ENCODE results near the gene CBR1. TPM values are rescaled to one million over a fixed set of nuclear protein-coding genes. Genes with fewer than 3 reads are reported as not detected.
"Not testable (repeated sequence)": the region's sequence is repeated elsewhere in the genome, so short reads cannot be mapped to it uniquely, and the experiment has no call there.

CBR1 gene
- total RNA-seq, 1 donor from 2014 or later, result 152 TPM

DNA sequence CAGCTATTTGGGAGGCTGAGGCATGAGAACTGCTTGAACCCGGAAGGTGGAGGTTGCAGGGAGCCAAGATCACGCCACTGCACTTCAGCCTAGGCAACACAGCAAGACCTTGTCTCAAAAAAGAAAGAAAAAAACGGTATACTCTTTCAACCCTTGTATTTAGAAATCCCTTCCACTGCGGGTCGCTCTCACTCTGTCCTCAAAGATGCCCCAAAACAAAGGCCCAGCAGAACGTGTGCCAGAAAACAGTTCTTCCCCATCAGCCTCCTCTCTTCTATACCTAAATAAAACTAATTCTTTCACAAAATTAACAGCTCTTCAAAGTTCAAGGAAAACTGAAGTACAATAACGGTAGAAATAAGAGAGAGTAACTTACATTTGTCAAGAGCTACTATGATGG lies 22.7 kb upstream of the CBR1 start:
- DNase-seq (ENCODE audit: low spot score) (no peak), ATAC-seq (no peak)

DNA sequence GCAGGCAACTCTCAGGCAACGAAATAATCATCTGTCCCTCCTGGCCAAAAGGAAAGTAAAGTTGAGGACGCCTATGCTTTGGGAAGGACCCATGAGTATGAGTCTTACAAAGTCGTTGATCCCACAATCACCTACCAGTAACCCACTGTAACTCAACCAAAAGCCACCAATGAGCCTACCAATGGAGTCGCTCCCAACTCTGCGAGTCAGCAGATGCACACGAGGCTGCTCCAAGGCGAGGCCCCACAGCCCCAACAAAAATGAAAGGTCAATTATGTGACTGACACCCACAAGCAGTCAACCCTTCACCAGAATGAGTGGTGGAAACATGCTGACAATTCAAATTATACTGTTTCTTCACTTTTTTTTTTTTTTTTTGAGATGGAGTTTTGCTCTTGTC lies 21.5 kb upstream of the CBR1 start:
- ATAC-seq (no peak), DNase-seq (ENCODE audit: low spot score) (no peak)

DNA sequence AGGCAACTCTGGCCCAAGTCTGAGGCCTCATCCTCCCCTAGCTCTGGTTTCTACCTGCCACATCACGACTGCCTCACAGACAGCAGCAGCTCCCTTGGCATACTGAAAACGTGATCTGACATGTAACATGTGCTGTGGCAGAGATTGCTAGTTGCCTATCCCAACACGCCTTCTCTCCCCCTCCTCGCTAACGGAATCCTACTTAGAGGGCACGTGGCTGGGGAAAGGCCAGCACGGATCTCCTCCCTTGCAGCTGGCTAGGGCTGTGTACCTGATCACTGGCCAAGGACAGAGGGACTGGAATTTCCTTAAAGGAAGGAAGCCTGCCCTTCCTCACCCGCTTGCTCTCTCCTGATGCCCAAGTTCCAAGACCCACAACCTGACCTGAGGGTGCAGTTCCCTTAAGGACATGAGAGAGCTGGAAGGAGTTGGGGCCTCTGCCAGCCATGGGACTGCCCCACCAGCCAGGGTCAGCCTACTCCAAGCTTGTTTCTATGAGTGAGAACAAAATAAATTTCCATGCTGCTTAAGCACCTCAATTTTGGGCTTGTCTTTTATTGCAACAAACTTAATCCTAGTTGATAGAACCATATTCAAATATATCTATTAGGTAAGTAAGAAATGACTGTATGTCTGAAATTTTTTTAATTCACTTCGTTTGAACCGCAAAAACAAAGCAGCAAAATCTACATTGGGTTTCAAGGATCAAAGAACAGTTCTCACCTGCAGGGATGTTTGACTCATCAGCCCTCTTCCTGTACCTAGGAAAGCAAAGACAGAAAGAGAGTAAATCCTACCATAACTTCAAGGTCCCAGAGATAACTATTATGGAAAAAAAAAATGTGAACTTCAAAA lies 16.7 kb upstream of the CBR1 start:
- ATAC-seq, result no peak

DNA sequence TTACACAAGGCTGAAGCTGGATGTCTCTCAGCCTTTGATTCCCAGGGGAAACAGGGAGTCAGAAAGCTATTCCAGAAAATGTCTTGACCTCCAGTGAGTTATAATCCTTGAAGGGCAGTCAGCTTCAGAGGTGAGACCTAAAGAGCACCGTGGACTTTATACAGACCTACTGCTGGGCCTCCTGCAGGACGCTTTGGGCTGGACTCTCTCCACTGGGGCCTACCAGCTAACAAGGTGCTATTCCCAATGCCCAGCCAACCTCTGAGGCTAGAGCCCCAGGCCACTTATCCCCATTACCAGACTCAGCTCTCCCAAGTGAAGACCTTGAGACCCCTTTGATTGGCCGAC lies 16.1 kb upstream of the CBR1 start:
- ATAC-seq (no peak), DNase-seq (ENCODE audit: low spot score) (peak; percentile 11)

More for the DNA sequence above, 16.7 kb upstream of the CBR1 start:
- DNase-seq (ENCODE audit: low spot score), result peak; percentile 22

DNA sequence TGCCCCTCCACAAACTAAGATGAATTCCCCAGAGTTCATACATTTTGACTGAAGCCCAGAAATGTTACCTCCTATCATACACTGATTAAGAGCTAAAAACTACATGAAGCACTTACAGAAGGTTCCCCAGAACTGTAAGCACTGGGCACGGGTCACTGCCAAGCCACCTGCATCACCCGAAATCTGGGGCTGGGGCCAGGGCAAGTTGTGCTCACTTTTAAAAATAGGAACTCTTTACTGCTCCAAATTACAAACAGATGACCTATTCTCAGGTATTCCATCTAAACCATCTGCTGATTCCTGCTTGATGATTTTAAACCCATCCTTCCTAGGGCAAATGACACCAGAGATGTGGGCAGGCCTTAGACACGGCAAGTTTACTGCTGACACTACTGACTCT lies 14.3 kb upstream of the CBR1 start:
- no peak for ATAC-seq
- DNase-seq (ENCODE audit: low spot score), result no peak

DNA sequence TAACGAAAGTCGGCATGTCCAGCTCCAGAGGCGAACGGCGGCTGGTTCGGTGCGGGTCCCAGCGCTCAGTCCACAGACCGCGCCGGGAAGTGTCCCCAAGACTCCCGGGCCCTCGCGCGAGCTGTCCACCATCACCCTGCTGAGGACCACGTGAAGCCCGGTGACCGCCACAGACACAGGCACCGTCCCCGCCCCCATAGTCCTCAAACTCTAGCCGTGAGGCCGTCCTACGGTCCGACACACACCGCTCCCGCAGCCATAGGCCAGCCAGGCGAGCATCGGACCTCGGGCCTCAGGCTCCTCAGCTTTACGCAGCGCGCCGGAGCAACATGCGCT lies 10.0 kb upstream of the CBR1 start:
- ATAC-seq (peak; percentile 51), DNase-seq (ENCODE audit: low spot score) (no peak)

DNA sequence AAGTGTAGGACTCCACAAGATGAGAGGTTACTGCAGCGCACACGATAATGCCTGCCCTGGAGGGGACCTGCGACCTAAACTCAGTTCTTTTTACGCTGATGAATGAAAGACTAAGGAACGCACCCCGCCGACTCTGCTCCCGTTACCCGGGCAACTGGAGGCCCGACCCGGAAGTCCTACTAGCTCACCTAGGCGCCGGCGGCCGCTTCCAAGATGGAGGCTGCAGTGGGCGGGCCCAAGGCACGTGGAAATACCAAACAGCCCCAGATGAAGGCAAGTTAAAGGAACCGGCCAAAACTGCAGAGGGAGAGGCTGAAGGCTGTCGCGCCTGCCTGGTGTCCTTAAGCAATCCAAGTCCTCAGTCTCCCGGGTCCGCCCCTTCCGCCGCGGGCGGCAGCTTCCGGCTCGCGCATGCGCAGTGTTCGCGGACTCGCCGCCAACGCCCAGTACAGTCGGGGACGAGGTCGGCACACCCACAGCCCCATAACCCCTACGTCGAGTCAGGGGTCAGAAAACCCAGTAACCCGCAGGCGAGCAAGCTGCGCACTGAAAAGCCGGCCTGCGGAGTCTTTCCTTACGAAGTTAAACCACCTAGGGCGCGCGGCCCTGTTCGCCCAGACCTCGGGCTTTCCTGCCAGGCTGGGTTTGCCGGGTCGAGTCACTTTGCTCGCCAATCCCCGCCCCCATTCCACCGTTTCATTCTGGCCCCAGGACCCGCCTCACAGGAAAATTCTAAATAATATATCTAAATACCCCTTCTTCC lies 9.5 kb upstream of the CBR1 start, which contains the start of gene SETD4:
TSS of gene SETD4 (minus strand) at position 368 of the 763 bp plus-strand sequence. CDS start 1,638 bp downstream, outside the sequence.
- ATAC-seq (peak; percentile 90), DNase-seq (ENCODE audit: low spot score) (peak; percentile 96)

DNA sequence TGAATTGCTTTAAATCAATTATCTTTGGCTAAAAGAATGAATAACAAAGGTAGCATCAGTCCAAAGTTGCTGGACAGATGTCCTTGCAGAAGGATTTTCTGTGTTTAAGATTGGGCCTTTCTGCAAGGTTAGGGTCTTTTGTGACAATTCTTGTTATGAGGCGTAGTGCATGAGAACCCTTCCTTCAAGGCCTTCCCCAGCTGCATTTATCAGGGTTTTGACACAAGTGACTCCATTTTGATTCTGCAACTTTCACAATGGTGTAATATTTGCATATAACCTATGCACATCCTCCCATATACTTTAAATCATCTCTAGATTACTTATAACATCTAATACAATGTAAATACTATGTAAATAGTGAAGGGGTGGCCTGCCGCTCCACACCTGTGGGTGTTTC lies 8.4 kb upstream of the CBR1 start:
- ATAC-seq (no peak), DNase-seq (ENCODE audit: low spot score) (no peak)

DNA sequence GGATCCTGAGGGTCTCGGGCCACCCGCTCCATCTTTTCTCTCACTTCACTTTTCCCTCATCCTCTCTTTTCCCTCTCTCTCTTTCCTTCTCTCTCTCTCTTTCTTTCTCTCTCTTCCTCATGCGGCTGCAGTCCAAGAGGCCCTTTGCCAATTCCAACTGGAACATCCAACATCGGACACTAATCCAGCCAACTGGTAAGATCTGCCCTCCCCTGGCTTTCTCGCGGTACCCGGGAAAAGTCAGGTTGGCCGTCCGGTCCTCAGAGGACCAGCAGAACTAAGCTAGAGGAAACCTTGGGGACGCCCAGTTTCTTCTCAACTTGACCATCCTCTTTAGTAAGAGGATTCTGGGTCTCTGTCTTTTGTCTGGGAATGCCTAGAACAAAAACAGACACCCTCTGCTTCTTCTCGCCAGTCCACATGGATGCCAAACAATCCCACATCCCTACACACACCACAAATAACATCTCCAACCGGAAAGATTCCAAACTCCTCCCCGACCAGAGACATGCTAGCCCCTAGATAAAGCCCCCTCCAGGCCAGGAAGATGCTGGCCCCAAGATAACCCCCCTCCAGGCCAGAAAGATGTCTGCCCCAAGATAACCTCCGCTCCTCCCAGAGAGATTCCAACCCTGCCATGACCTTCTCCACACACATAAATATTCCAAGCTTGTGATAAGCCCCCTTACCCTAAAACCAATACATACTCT lies 6.3 kb upstream of the CBR1 start:
- peak; percentile 77 for DNase-seq (ENCODE audit: low spot score)
- ATAC-seq, result peak; percentile 14

DNA sequence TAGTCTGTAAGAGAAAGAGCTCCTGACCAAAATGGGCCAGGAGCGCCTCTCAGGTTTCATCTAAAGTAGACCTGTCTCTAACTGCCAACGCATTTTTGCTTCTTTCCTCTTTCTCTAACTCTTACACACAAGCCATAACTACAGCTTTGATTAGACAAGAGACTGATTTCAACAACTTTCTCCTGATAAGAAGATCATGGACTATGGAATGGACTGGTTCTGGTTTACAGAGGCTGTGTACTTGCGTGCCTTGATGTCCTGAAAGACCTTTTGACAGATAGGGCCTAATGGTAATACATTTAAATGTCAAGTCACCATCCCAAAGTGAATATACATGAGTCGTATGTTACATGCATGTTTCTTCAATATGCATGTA lies 5.8 kb upstream of the CBR1 start:
- DNase-seq (ENCODE audit: low spot score) (no peak), ATAC-seq (no peak)

DNA sequence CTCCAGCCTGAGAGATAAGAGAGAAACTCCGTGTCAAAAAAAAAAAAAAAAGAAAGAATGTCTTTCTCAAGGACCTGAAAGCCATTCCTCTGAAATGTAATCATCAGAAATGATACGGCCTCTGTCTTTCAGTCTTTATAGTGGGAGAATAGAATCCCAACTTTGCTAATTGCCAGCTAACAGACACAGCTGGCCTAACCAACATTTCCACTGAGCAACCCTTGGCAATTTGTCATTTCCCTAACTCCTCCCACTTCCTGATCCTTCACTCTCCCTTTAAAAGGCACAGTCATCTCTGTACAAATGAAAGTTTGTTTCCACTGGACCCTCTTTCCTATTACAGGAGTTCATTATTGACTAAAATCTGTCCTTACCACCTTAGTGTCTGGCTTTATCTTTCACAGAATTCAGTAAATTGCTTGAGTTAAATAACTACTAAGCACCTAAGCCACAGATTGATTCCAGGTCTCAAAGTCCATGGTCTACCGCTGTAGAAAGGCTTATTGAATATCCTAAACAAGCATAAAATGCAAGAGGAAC lies 4.3 kb upstream of the CBR1 start:
- DNase-seq (ENCODE audit: low spot score) (no peak), ATAC-seq (peak; percentile 46)

DNA sequence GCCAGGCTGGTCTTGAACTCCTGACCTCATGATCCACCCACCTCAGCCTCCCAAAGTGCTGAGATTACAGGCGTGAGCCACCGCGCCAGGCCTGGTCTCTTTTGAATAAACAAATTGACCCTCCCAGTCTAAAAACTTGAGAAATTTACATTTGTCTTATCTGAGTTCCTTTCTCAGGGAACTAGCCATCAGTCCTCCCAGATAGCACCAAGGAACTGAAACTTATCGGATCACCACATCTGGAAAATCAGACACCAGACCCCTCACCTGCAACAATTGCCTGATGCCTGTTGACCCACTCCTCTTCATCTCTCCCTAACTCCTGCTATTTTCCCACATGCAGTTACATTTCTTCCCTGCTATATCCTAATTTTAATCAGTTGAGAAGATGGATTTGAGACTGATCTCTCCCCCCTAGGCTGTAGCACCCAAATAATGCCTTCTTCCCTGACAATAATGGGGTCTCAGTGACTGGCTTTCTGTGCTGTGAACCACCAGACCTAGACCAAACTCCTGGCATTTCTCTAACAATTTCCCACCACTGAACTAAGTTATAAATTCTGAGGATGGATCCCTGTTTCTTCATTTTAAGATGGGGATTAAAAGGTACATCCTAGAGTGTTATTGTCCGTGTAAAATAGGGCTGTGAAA lies 951 bp upstream of the CBR1 start:
- no peak for DNase-seq (ENCODE audit: low spot score)
- ATAC-seq, result no peak

DNA sequence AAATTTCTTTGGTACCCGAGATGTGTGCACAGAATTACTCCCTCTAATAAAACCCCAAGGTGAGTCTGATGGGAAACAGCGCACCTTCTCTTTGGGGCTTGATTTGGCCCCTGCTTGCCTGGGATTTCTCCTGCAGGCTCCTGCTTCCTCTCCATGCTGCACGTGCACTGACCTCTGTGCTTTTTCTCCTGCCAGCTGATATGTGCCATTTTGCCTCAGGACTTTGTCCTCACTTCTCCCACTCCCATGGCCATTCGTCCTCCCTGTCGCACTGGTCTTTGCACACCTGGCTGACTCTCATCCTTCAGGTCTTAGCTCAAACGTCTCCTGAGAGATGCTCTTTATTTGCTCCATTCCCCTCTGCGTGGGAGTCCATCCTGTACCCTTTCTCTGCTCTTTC lies 1.2 kb downstream of the CBR1 start:
- DNase-seq (ENCODE audit: low spot score), result peak; percentile 78
- peak; percentile 36 for ATAC-seq

DNA sequence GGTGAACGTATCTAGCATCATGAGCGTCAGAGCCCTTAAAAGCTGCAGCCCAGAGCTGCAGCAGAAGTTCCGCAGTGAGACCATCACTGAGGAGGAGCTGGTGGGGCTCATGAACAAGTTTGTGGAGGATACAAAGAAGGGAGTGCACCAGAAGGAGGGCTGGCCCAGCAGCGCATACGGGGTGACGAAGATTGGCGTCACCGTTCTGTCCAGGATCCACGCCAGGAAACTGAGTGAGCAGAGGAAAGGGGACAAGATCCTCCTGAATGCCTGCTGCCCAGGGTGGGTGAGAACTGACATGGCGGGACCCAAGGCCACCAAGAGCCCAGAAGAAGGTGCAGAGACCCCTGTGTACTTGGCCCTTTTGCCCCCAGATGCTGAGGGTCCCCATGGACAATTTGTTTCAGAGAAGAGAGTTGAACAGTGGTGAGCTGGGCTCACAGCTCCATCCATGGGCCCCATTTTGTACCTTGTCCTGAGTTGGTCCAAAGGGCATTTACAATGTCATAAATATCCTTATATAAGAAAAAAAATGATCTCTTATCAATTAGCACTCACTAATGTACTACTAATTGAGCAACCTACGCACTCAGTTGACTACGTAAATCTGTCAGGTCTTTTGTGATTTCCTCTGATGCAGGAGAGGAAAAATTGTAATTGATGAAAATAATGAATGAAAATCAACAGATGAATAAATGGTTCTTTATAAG lies 2.8 kb downstream of the CBR1 start:
- ATAC-seq (no peak), DNase-seq (ENCODE audit: low spot score) (no peak)

DNA sequence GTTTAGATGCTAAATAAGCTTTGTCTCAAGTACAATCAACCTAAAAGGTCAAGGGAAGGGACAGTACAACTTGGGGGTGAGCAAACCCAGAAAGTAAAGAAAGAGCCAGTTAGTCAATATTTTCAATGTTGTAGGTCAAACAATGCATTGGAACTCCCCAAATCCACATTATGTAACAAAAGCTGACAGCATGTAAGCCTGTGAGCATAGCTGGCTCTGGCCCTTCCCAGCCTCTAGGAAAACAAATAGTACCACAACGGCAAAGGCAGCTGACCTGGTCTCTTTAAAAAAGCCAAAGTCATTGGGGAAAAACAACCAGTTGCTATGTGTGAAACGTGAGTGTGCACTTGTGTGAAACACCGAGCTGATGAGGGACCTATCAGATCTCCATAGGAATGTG lies 3.4 kb downstream of the CBR1 start:
- peak; percentile 60 for DNase-seq (ENCODE audit: low spot score)
- ATAC-seq, result peak; percentile 52

DNA sequence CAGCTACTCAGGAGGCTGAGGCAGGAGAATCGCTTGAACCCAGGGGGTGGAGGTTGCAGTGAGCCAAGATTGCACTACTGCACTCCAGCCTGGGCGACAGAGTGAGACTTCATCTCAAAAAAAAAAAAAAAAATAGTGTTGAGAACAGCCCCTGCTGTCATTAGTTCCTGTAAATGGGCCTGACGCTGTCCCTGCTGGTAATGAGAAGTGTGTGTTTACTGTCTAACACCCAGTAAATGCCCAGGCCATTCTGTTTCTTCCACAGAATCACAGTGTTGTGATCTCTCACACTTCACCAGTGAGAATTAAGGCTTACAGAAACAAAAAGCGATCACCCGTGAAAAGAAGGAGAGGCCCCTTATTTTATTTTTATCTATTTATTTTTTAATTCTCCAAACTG lies 4.1 kb downstream of the CBR1 start:
- DNase-seq (ENCODE audit: low spot score); ATAC-seq: not testable (repeated sequence)

DNA sequence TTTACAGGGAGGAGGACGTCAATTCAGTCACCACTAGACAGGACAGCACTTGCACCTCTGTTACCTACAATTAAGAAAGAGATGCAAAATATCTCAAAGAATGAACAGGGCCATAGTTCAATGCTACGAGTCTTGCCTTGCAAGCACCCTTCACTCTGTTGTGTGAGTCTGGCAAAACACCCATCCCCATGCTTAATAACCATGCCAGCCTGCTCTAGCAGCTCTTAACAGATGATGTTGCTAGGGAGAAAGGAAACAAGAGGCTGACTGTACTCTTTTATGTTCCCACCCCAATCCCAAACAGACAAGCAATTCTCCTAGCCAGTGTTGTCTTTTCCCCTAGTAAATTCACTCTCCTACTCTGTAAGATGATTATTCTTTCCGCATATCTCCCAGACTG lies 5.3 kb downstream of the CBR1 start:
- ATAC-seq, result no peak
- no peak for DNase-seq (ENCODE audit: low spot score)

DNA sequence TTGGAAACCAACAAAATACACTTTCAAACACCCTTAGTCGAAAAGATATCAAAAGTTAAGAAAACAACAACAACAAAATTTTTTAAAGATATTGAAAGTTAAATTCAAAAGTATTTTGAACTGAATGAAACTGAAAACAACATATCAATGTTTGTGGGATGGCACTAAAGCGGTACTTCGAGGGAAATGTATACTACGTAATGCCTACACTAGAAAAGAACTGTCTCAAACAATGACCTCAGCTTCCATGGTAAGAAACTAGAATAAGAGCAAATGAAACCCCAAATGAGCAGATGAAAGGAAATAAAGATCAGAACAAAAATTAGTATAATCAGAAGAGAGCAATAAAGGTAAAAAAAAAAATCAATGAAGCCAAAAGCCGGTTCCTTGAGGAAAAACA lies 6.1 kb downstream of the CBR1 start:
- ATAC-seq (no peak), DNase-seq (ENCODE audit: low spot score) (no peak)

DNA sequence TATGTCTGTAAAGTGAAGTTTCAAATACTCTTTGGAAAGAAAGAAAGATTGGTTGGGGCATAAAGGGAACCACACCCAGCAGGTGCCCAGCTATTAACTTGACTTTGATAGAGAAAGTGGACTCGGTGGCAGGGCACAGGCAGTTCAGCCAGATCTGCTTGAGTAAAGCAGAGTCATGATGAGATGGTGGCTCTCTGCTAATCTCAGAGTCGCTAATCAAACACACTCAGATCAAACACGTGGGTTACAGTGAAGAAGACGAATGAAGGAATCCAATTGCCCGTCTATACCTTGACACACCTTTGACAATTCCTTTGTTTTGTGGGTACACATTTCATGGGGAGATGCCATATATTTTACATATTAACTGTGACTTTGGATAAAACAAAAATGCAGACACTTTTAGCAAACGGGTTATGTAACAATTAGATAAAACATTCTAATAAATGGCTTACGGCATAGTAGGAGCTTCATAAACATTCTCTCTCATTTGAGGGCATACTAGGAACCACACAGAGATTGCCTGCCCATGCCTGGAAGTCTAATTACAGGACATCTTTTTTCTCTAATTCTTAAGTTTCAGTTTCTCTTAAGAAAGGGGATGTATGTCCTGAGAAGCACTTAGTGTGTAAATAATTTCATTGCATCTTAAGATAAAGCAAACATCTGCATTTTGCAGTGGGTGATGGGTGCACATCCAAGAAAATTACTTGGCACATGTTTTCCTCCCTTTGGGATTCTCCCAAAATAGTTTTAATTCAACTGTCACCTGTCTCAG lies 7.2 kb downstream of the CBR1 start:
- peak; percentile 46 for ATAC-seq
- DNase-seq (ENCODE audit: low spot score), result no peak

DNA sequence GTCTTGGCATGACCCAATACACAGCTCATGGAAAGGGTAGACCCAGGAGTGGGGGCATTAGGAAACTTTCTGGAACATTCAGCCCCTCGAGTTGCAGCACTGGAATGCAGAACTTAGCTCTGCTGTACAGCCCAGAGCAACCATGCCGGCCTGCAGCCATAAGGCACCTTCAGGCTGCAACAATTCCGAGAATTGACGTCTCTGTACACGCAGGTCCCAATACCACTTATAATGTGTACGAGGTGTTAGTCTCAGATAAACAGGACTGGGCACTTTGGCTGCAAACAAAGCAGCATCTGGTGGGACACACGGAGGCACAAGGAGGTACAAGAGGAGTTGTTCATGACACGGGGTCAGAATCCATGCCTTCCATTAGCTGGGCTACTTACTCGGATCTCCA lies 7.9 kb downstream of the CBR1 start:
- no peak for ATAC-seq
- DNase-seq (ENCODE audit: low spot score), result no peak
